ENCODE measurements around the gene P3H3. TPM values are rescaled to one million over a fixed set of nuclear protein-coding genes. Genes with fewer than 3 reads are reported as not detected.

The P3H3 gene
- total RNA-seq, 4 donors from 2014 or later = 5.6 to 11.3 (median 6.8) TPM

- TF ChIP-seq CTCF (IDR thresholded peaks at IDR 0.05; ENCODE audit: low read depth) = no peak
Observed at GRCh38 chr12:6863033-6863432, 34.8 kb downstream of the P3H3 start.

GRCh38 chr12:6863586-6864321 is 35.5 kb downstream of the P3H3 start:
- TF ChIP-seq CTCF (IDR thresholded peaks at IDR 0.05; ENCODE audit: low read depth) = no peak

GRCh38 chr12:6866163-6866919 is 38.1 kb downstream of the P3H3 start:
- TF ChIP-seq CTCF (IDR thresholded peaks at IDR 0.05; ENCODE audit: low read depth) = no peak

- no peak for TF ChIP-seq CTCF (IDR thresholded peaks at IDR 0.05; ENCODE audit: low read depth)
Observed at GRCh38 chr12:6866920-6867412, 38.8 kb downstream of the P3H3 start.

- TF ChIP-seq CTCF (IDR thresholded peaks at IDR 0.05; ENCODE audit: low read depth) = no peak
Observed at GRCh38 chr12:6867413-6868210, 39.4 kb downstream of the P3H3 start, which contains the start of gene TPI1. Gene TPI1 (plus strand): TSS chr12:6867531. CDS start chr12:6867567, 36 bp downstream.

GRCh38 chr12:6868211-6869048 is 40.2 kb downstream of the P3H3 start:
- TF ChIP-seq CTCF (IDR thresholded peaks at IDR 0.05; ENCODE audit: low read depth) = no peak
